Nephron (organoid): ENCODE measurements around the gene CROCC2.

Experiments
- H3K27ac Mint-ChIP-seq, 3 experiments: 2 replicates each; pipeline ENCODE4 v1.8.0; 2020; ENCODE audit warnings: mixed read lengths in 3 of 3, mild to moderate bottlenecking in 2 of 3, moderate library complexity in 1 of 3
- H3K27me3 Mint-ChIP-seq: 2 replicates; pipeline ENCODE4 v1.8.0; 2021; ENCODE audit warnings: low read depth, mild to moderate bottlenecking, moderate library complexity, mixed read lengths
- H3K36me3 Mint-ChIP-seq: 2 replicates; pipeline ENCODE4 v1.8.0; 2020; ENCODE audit warnings: low read depth, mixed read lengths
- H3K4me1 Mint-ChIP-seq: 2 replicates; pipeline ENCODE4 v1.8.0; 2020; ENCODE audit warnings: mixed read lengths
- H3K4me3 Mint-ChIP-seq, 3 experiments: 2 replicates each; pipeline ENCODE4 v1.8.0; 2020; ENCODE audit warnings: mild to moderate bottlenecking in 3 of 3, mixed read lengths in 3 of 3, moderate library complexity in 2 of 3
- H3K9me3 Mint-ChIP-seq: 2 replicates; pipeline ENCODE4 v1.8.0; 2020; ENCODE audit warnings: mixed read lengths
- TF ChIP-seq, protein P1 (sequence below), 3 experiments: fragments of 200-600 bp; sonication (generic); IDR thresholded peaks; one replicate each; pipeline ENCODE4 v1.5.0; 2021; ENCODE audit warnings: antibody characterized with exemption in 3 of 3; ENCODE audit not compliant: unreplicated experiment in 3 of 3

Gene CROCC2

DNA sequence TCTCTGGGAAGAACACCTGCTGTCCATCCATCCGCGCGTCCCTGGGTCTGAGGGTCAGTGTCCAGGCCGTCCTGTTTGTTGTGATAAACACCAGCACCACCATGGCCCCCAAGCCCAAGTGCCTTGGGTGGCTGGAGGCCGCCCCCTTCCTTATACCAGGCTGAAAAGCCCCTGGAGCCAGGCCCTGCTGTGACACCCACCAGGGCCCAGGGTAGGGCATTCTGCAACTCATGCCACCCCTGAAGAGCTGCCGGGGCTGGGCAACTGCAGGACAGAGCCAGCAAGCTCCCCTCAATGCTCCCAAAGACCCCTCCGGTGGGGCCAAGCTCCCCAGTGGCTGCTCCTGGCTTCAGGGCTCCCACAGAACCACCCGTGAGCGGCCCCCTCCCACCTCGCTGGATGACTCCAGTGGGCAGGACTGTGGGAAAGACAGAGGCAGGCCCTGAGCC, 60.3 kb downstream of the CROCC2 start:
- Mint-ChIP-seq H3K36me3 (no peaks in the 10 kb centered on the region), H3K27ac (no peak overlapping the region), H3K27me3 (peaks cover 4% of the 10 kb centered on the region), H3K9me3 (peaks cover 3% of the 10 kb centered on the region), H3K4me1 (peaks cover 5% of the 10 kb centered on the region), H3K4me3 (no peak overlapping the region)
- TF ChIP-seq, protein P1, sequence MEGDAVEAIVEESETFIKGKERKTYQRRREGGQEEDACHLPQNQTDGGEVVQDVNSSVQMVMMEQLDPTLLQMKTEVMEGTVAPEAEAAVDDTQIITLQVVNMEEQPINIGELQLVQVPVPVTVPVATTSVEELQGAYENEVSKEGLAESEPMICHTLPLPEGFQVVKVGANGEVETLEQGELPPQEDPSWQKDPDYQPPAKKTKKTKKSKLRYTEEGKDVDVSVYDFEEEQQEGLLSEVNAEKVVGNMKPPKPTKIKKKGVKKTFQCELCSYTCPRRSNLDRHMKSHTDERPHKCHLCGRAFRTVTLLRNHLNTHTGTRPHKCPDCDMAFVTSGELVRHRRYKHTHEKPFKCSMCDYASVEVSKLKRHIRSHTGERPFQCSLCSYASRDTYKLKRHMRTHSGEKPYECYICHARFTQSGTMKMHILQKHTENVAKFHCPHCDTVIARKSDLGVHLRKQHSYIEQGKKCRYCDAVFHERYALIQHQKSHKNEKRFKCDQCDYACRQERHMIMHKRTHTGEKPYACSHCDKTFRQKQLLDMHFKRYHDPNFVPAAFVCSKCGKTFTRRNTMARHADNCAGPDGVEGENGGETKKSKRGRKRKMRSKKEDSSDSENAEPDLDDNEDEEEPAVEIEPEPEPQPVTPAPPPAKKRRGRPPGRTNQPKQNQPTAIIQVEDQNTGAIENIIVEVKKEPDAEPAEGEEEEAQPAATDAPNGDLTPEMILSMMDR (IDR thresholded peaks at IDR 0.05; ENCODE audit: unreplicated experiment in 3 of 3) = no peak

DNA sequence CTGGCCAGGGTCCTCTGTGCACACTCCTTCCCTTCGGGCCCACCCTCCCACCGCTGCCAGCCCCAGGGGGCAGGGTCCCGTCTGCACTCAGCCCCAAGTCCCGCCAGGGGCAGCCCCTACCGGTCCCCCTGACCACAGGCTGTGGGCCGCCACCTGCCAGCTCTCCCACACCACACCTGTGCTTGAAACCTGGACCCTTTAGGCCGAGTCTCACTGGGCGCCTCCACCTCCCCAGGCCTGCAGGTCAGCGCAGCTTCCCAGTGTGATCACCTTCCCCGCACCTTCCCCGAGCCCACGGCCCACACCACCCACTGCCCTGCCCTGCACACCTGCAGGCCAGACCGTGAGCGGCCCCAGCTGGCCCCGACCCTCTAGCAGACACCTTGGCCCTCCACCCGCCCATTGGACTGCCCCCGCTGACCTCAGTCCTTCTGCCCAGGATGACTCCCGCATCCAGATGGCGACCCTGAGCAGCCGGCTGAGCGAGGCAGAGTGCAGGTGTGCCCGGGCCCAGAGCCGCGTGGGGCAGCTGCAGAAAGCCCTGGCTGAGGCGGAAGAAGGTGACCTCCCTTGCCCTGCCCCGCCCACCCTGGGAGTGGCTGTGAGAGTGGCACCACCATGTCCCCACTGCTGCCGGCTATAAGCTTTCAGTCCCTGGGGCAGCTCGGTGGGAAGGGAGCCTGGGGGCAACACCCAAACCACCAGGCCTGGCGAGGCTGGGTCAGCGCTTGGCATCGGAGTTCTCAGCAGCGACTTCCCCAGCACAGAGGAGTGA, 61.0 kb downstream of the CROCC2 start:
- Mint-ChIP-seq H3K4me3 (no peak overlapping the region), H3K9me3 (peaks cover 3% of the 10 kb centered on the region), H3K4me1 (peaks cover 10% of the 10 kb centered on the region), H3K36me3 (no peaks in the 10 kb centered on the region), H3K27ac (no peak overlapping the region), H3K27me3 (peaks cover 4% of the 10 kb centered on the region)
- TF ChIP-seq, protein P1 (IDR thresholded peaks at IDR 0.05; ENCODE audit: unreplicated experiment in 3 of 3) = no peak

DNA sequence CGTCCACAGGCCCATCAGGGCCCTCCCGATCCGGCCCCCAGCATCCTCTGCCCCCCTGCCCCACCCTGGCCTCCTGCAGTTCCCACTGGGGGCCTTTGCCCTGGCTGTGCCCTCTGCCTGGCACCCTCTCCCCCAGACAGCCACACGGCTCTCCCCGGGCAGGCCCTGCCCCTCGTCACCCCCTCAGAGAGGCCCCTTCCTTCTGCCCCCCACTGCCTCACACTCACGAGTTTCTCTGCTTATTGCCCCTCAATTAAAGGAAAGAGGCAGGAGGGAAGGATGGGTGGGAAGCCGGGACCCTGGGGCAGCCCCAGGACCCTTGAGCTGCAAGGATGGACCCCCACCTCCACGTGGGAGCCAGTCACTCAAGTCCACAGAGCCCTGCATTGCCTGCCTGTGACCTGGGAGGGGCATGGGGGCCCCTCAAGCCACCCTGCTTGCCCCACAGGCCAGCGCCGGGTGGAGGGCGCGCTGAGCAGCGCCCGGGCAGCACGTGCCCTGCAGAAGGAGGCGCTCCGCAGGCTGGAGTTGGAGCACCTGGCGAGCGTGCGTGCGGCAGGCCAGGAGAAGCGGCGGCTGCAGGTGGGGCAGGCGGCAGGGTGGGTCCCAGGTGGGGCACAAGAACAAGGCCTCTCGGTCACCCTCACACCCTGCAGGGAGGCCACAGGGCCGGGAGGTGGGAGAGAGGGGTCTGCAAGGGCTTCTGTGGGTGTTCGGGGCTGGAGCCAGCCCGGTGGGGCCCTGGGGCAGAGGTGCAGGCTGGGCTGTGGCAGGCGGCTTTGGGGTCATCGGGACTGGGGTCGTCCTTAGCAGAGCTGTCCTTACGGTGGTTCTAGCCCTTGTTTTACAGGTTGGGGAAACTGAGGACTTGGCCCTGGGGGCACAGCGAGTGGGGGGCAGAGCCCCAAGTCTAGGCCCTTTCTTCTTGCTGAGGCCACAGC, 61.8 kb downstream of the CROCC2 start:
- TF ChIP-seq, protein P1 (IDR thresholded peaks at IDR 0.05; ENCODE audit: unreplicated experiment in 3 of 3) = no peak
- H3K27me3 Mint-ChIP-seq = peaks cover 9% of the 10 kb centered on the region

DNA sequence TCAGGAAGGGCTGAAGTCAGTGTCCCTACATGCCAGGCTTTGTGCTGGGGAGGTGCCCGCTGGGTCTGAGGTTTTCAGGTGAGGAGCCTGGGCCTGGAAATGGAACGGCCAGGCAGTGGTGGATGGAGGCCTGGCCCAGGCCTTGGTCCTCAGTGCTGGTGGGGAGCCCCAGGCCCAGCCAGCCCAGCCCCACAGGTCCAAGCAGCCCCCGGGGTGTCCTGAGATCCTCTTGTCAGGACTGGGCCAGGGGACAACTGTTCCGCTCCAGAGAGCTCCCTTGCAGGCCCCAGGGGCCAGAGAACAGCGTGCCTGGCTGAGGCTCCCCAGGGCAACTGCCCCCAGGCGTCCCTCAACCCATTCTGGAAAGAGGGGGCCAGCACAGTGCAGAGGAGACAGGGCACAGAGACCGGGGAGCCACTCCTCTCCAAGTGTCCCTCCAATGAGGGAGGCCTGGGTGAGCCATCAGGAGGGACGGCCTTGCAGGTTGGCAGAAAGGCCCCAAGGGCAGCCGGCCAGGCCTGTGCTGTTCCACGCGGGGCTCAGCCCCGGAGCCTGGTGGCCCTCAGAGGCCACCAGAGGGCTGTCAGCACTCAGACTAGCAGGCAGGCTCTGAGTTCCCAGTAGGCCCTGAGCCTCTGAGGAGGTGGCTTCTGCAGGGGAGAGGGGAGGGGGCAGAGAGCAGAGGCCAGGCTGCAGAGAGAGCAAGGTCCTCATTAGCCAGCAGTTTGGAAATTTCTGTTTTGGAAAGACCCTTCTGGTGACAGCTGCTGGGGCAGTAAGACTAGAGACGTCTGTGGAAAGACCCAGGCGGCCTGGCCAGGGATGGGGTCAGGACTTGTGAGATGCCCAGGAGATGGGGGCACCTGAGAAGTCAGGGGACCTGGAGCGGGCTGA, 62.8 kb downstream of the CROCC2 start:
- H3K9me3 Mint-ChIP-seq = peaks cover 6% of the 10 kb centered on the region
- peaks cover 15% of the 10 kb centered on the region for H3K27me3 Mint-ChIP-seq
- H3K4me3 Mint-ChIP-seq = no peak overlapping the region
- H3K36me3 Mint-ChIP-seq = no peaks in the 10 kb centered on the region
- no peak overlapping the region for H3K27ac Mint-ChIP-seq
- TF ChIP-seq, protein P1 (IDR thresholded peaks at IDR 0.05; ENCODE audit: unreplicated experiment in 3 of 3) = no peak
- H3K4me1 Mint-ChIP-seq = peaks cover 18% of the 10 kb centered on the region

More for the DNA sequence above, 61.8 kb downstream of the CROCC2 start:
- no peaks in the 10 kb centered on the region for H3K36me3 Mint-ChIP-seq
- peaks cover 3% of the 10 kb centered on the region for H3K9me3 Mint-ChIP-seq
- no peak overlapping the region for H3K4me3 Mint-ChIP-seq
- peaks cover 14% of the 10 kb centered on the region for H3K4me1 Mint-ChIP-seq
- no peak overlapping the region for H3K27ac Mint-ChIP-seq

DNA sequence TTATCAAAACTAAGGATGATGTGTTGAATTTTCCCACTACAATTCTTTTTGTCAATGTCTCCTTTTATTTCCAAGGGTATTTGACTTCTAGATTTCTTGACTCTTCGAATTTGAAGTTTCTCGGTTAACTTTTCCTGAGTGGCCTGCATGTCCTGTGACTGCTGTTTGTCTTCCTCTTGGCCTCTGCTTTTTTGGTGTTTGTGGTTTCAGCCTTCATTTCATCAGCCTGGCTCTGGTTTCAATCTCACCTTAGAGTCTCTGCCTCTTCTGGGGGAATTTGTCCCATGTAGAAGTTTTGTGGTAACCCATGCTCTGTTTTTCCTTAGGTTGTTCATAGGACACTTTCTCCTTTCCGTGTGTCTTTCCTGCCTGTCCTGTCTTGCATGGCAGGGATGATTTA, 64.0 kb downstream of the CROCC2 start:
- Mint-ChIP-seq H3K27ac (peak overlapping the region; percentile 6 to 38 (median 14)), H3K36me3 (no peaks in the 10 kb centered on the region), H3K4me1 (peaks cover 20% of the 10 kb centered on the region), H3K4me3 (no peak overlapping the region), H3K27me3 (peaks cover 23% of the 10 kb centered on the region), H3K9me3 (peaks cover 6% of the 10 kb centered on the region)
- TF ChIP-seq, protein P1 (IDR thresholded peaks at IDR 0.05; ENCODE audit: unreplicated experiment in 3 of 3) = no peak
